Colonic mucosa (tissue), 4 donors: ENCODE measurements around the gene FBLN5. TPM values are rescaled to one million over a fixed set of nuclear protein-coding genes. Genes with fewer than 3 reads are reported as not detected.
A peak's percentile ranks its signal among the peaks of the same experiment; 100 is the strongest.

Source experiments
- DNase-seq: peaks from one replicate; pipeline ENCODE4 v3.0.0-alpha.2; 2020
- H3K27ac ChIP-seq: fragments of 200-600 bp; one replicate; pipeline ENCODE4 v1.8.0; 2021
- H3K27me3 ChIP-seq: fragments of 200-600 bp; one replicate; pipeline ENCODE4 v1.8.0; 2021
- H3K36me3 ChIP-seq: fragments of 200-600 bp; one replicate; pipeline ENCODE4 v1.8.0; 2021
- H3K4me1 ChIP-seq: fragments of 200-600 bp; one replicate; pipeline ENCODE4 v1.8.0; 2021; ENCODE audit warnings: mild to moderate bottlenecking
- H3K4me3 ChIP-seq: fragments of 200-600 bp; one replicate; pipeline ENCODE4 v1.8.0; 2021
- H3K9ac ChIP-seq, 2 donors: one replicate each; pipeline ENCODE4 v1.7.0; 2013; ENCODE audit warnings: control low read depth in 2 of 2, low read depth in 2 of 2, low read length in 2 of 2
- H3K9me3 ChIP-seq: fragments of 200-600 bp; one replicate; pipeline ENCODE4 v1.8.0; 2021
- intact Hi-C: fragments of 100-400 bp; cut with DNase I; formaldehyde crosslinking; loops from one replicate; pipeline ENCODE4 v1.14.1; 2022
- total RNA-seq, 2 donors: library from RNA; stranded (reverse); fragmentation: NEBNext Ultra II Directional in 1 of 2; extraction: Animal tissue kit (Norgen Biotek cat#: 25700) in 1 of 2; gene quantifications; one replicate each; pipeline ENCODE4 v1.2.1, GENCODE V29; 2021
- TF ChIP-seq, protein P1 (sequence below): fragments of 200-600 bp; IDR thresholded peaks from one replicate; pipeline ENCODE4 v1.8.0; 2022; ENCODE audit warnings: antibody characterized with exemption, mild to moderate bottlenecking
- donor health status: healthy.
- donor health status: DM: no; HTN: no; CAD: no.
- donor health status: DM: no; HTN: no; CAD: no.

FBLN5 gene
- total RNA-seq, 2 donors from 2014 or later: 4.2 to 14.5 TPM

DNA sequence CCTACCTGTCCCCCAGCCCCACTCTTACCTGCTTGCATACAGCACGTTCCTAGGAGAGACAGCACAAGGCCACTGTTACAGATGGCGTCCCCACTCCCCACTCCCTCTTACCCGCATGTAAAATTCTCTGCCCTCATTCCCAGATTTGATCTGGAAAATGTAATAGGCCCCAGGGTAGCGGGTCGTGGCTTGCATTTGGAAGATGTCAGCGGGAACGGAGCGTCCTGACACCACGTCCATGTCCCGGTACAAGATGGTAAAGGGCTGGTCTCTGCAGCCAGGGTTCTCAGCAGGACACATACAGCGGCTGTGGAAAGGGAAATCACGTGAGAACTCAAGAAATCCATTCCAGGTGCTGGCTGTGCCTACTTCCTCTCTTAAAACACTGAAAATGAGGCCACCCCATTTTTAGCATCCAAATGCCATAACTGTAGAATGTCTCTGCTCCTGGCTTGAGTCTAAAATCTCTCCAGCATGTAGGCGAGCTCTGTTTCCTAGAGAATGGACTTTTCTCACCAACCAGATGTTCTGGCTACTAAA lies 70.0 kb downstream of the FBLN5 start:
- no peak overlapping the region for H3K27ac ChIP-seq
- no peaks in the 10 kb centered on the region for H3K36me3 ChIP-seq
- no peak overlapping the region for H3K4me3 ChIP-seq
- no peak for DNase-seq
- no peaks in the 10 kb centered on the region for H3K9me3 ChIP-seq
- no peaks in the 10 kb centered on the region for H3K27me3 ChIP-seq
- H3K4me1 ChIP-seq: peaks cover 9% of the 10 kb centered on the region
- no peak overlapping the region for H3K9ac ChIP-seq
- intact Hi-C loops: no loop called here
- TF ChIP-seq, protein P1, sequence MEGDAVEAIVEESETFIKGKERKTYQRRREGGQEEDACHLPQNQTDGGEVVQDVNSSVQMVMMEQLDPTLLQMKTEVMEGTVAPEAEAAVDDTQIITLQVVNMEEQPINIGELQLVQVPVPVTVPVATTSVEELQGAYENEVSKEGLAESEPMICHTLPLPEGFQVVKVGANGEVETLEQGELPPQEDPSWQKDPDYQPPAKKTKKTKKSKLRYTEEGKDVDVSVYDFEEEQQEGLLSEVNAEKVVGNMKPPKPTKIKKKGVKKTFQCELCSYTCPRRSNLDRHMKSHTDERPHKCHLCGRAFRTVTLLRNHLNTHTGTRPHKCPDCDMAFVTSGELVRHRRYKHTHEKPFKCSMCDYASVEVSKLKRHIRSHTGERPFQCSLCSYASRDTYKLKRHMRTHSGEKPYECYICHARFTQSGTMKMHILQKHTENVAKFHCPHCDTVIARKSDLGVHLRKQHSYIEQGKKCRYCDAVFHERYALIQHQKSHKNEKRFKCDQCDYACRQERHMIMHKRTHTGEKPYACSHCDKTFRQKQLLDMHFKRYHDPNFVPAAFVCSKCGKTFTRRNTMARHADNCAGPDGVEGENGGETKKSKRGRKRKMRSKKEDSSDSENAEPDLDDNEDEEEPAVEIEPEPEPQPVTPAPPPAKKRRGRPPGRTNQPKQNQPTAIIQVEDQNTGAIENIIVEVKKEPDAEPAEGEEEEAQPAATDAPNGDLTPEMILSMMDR: no peak

DNA sequence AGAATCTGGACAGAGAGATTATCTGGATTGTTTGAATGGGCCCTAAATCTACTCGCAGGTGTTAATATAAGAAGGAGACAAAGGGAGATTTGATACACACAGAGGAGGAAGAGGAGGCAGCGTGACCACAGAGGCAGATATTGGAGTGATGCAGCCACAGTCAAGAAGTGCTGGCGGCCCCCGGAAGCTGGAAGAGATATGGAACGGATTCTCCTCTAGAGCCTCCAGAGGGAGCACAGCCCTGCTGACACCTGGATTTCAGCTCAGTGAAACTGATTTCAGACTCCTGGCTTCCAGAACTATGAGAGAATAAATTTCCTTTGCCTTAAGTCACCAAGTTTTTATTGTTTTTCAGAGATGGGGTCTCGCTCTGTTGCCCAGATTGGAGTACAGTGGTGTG lies 71.0 kb downstream of the FBLN5 start:
- H3K9ac ChIP-seq: no peak overlapping the region
- H3K4me1 ChIP-seq: peaks cover 17% of the 10 kb centered on the region
- intact Hi-C loops: no loop called here
- no peaks in the 10 kb centered on the region for H3K27me3 ChIP-seq
- TF ChIP-seq, protein P1: no peak
- no peaks in the 10 kb centered on the region for H3K9me3 ChIP-seq
- no peak overlapping the region for H3K4me3 ChIP-seq
- no peaks in the 10 kb centered on the region for H3K36me3 ChIP-seq
- DNase-seq: no peak
- no peak overlapping the region for H3K27ac ChIP-seq

DNA sequence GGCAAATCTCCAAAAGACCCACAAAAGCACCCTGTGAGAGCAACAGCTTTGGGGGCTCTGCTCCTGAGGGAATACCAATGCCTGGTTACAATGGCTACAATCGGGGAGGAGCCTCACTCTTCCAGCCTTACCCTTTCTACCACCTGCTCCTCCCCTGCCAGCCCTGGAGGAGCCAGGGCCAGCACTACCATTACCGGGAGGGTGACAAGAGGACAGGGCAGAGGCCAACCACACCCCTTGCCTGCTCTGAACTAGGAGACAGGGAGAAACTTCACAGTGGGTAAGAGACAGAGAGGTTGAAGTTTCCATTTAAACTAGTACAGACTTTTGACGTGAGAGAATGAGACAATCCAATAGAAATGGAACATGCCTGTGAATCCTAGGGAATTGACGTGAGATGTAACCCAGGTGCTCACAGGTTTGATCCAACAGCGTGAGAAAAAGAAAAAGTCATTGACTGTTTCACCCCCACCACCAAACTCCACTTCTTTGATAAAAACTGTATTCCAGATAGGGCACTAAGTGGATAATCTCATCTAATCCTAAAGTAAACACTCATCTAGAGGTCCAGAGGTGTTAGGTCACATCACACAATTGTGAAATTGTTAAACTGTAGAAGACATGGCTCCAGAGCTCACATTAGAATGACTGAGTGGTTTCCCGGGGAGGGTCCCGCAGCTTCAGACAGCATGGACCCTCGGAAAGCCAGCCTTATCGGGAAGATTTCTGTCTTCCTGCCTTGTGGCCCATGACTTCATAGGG lies 71.8 kb downstream of the FBLN5 start:
- no peaks in the 10 kb centered on the region for H3K9me3 ChIP-seq
- TF ChIP-seq, protein P1: no peak

DNA sequence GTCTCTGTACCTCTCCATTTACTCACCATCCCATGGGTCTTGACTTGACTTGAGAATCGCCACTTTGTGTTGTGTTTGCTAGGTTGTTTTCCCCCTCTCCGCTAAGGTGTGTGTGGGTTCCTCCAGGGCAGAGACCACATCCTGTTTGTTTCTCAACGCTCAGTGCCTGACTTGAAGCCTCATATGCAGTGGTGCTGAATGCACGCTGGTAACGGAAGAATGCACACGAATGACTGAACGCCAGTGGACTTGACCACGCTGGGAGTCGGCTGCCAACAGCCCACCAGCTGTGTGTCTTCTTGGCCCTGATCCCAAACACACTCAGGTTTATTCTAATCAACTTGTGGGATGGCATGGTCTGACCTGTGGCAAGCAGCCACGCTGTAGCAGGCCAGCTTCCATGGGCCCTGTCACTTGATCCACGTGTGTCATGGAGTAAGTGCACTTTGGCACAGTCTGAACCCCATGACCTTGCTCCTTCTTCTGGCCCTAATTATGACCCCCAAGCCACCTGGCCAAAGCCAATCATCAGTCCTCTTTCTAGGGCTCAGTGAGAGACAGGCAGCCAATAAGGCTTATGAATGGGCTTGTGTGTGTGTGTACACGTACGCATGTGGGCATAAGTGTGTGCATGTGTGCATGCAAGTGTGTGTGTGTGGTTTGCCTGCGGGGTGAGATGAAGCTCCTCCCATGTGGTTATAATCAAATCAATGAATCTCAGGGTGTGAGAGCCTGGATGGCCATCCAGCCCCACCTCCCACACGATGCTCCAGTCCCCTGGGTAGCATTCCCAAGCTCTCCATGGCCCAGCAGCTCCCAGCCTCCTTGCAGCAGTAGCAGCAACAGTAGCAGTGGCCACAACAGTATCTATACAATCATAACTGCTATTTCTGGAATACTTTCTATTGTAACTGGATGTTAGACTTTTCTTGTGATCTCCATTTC lies 73.8 kb downstream of the FBLN5 start:
- Histone ChIP-seq H3K27me3 (no peaks in the 10 kb centered on the region), H3K36me3 (no peaks in the 10 kb centered on the region), H3K9ac (peak overlapping the region in 1 of 2 donors; percentile 39), H3K4me3 (no peak overlapping the region), H3K27ac (peak overlapping the region; percentile 89), H3K9me3 (no peaks in the 10 kb centered on the region), H3K4me1 (peaks cover 21% of the 10 kb centered on the region)
- DNase-seq: peak; percentile 42
- TF ChIP-seq, protein P1: no peak
- intact Hi-C loops: no loop called here

More for the DNA sequence above, 71.8 kb downstream of the FBLN5 start:
- H3K4me1 ChIP-seq: peaks cover 21% of the 10 kb centered on the region
- no peak overlapping the region for H3K4me3 ChIP-seq
- no peaks in the 10 kb centered on the region for H3K27me3 ChIP-seq
- H3K9ac ChIP-seq: peak overlapping the region in 1 of 2 donors; percentile 3
- no peak overlapping the region for H3K27ac ChIP-seq
- intact Hi-C loops: no loop called here
- DNase-seq: peak; percentile 71
- H3K36me3 ChIP-seq: no peaks in the 10 kb centered on the region
